Measurements from ENCODE around the gene RXFP4.

GRCh38 chr1:155932487-155932886, 9.0 kb upstream of the RXFP4 start:
- TF ChIP-seq ZNF274 (IDR thresholded peaks at IDR 0.05; ENCODE audit: low read depth, low read length), result no peak
- TF ChIP-seq YY1 (IDR thresholded peaks at IDR 0.05; ENCODE audit: insufficient read depth, insufficient read length), result no peak
- TF ChIP-seq SUZ12 (IDR thresholded peaks at IDR 0.05; ENCODE audit: extremely low read depth, insufficient read depth, insufficient read length), result no peak

All from NT2/D1 (cell line).